ENCODE results near the gene METAP1D. TPM values are rescaled to one million over a fixed set of nuclear protein-coding genes. Genes with fewer than 3 reads are reported as not detected.

The METAP1D gene
- total RNA-seq, 1 donor from 2014 or later, result 8.8 TPM

- DNase-seq (ENCODE audit: extremely low spot score in 2 of 2), result no peak
- Histone ChIP-seq H3K4me3 (peak overlapping the region in 1 of 2 donors; percentile 35), H3K27ac (no peak overlapping the region), H3K9me3 (no peaks in the 10 kb centered on the region), H3K4me1 (peaks cover 88% of the 10 kb centered on the region), H3K36me3 (no peaks in the 10 kb centered on the region), H3K27me3 (peaks cover 62% of the 10 kb centered on the region)
- intact Hi-C loops (cut with DNase I), result loop anchor here (10.0 kb wide), 2 partner anchors 285 to 395 kb away; no protein-coding TSS in a partner anchor
- TF ChIP-seq POLR2A (IDR thresholded peaks at IDR 0.05) (no peak), CTCF (IDR thresholded peaks at IDR 0.05) (no peak), POLR2AphosphoS5 (IDR thresholded peaks at IDR 0.05; ENCODE audit: insufficient read depth in 1 of 2, low read depth in 1 of 2) (no peak)
Measured at GRCh38 chr2:172099472-172100079, 99.8 kb downstream of the METAP1D start.

- Histone ChIP-seq H3K27ac (no peak overlapping the region), H3K36me3 (no peaks in the 10 kb centered on the region), H3K9me3 (no peaks in the 10 kb centered on the region), H3K4me3 (no peak overlapping the region), H3K27me3 (peaks cover 56% of the 10 kb centered on the region), H3K4me1 (peaks cover 81% of the 10 kb centered on the region)
- DNase-seq (ENCODE audit: extremely low spot score in 2 of 2), result no peak
- intact Hi-C loops (cut with DNase I), result loop anchor here (10.0 kb wide), 2 partner anchors 286 to 396 kb away; no protein-coding TSS in a partner anchor
- TF ChIP-seq POLR2AphosphoS5 (IDR thresholded peaks at IDR 0.05; ENCODE audit: insufficient read depth in 1 of 2, low read depth in 1 of 2), result no peak
- TF ChIP-seq POLR2A (IDR thresholded peaks at IDR 0.05), result no peak
Measured at GRCh38 chr2:172100080-172100934, 100.6 kb downstream of the METAP1D start.

GRCh38 chr2:172100935-172101820, 101.4 kb downstream of the METAP1D start:
- Histone ChIP-seq H3K9me3 (no peaks in the 10 kb centered on the region), H3K4me3 (no peak overlapping the region), H3K36me3 (no peaks in the 10 kb centered on the region), H3K4me1 (peaks cover 77% of the 10 kb centered on the region), H3K27ac (no peak overlapping the region), H3K27me3 (peaks cover 55% of the 10 kb centered on the region)
- DNase-seq (ENCODE audit: extremely low spot score in 2 of 2), result no peak
- intact Hi-C loops (cut with DNase I), result loop anchor here (10.0 kb wide), 2 partner anchors 286 to 396 kb away; no protein-coding TSS in a partner anchor
- TF ChIP-seq CTCF (IDR thresholded peaks at IDR 0.05), result no peak
- TF ChIP-seq POLR2A (IDR thresholded peaks at IDR 0.05), result no peak
- TF ChIP-seq POLR2AphosphoS5 (IDR thresholded peaks at IDR 0.05; ENCODE audit: insufficient read depth in 1 of 2, low read depth in 1 of 2), result no peak

GRCh38 chr2:172101821-172102390, 102.2 kb downstream of the METAP1D start:
- DNase-seq (ENCODE audit: extremely low spot score in 2 of 2), result peak in 1 of 2 donors; percentile 79
- Histone ChIP-seq H3K9me3 (no peaks in the 10 kb centered on the region), H3K4me3 (peak overlapping the region; percentile 41 to 48), H3K27me3 (peaks cover 48% of the 10 kb centered on the region), H3K27ac (no peak overlapping the region), H3K4me1 (peaks cover 76% of the 10 kb centered on the region), H3K36me3 (no peaks in the 10 kb centered on the region)
- TF ChIP-seq POLR2A (IDR thresholded peaks at IDR 0.05) (no peak), POLR2AphosphoS5 (IDR thresholded peaks at IDR 0.05; ENCODE audit: insufficient read depth in 1 of 2, low read depth in 1 of 2) (no peak), CTCF (IDR thresholded peaks at IDR 0.05) (no peak)
- intact Hi-C loops (cut with DNase I), result loop anchor here (10.0 kb wide), 2 partner anchors 287 to 397 kb away; no protein-coding TSS in a partner anchor

All from vagina (tissue), 2 donors.